OCI-LY3 (cell line): Measurements from ENCODE around the gene OVCA2.
A peak's percentile ranks its signal among the peaks of the same experiment; 100 is the strongest.

Experiments
- H2AFZ ChIP-seq: fragments of 200-600, 300-600 bp; shearing (Covaris generic); 2 replicates; pipeline ENCODE4 v1.6.0; 2014; ENCODE audit warnings: antibody characterized with exemption, low read depth, low read length
- H3K27ac ChIP-seq: fragments of 200-600, 300-600 bp; sonication (generic); 2 replicates; pipeline ENCODE4 v1.5.1; 2014; ENCODE audit warnings: mild to moderate bottlenecking, low read length, moderate library complexity, mixed read lengths
- H3K27me3 ChIP-seq: fragments of 200-600, 300-600 bp; sonication (generic); 2 replicates; pipeline ENCODE4 v1.6.1; 2014; ENCODE audit warnings: low read depth, low read length, mixed read lengths
- H3K36me3 ChIP-seq: fragments of 200-600, 300-600 bp; sonication (generic); replicated peaks from 2 replicates; pipeline ENCODE3; 2014; ENCODE audit warnings: low read depth, low read length, mixed read lengths
- H3K4me1 ChIP-seq: fragments of 300-600, 200-600 bp; sonication (generic); 2 replicates; pipeline ENCODE4 v1.6.1; 2014; ENCODE audit warnings: low read length, mixed read lengths
- H3K4me2 ChIP-seq: fragments of 200-600, 300-600 bp; sonication (generic); 2 replicates; pipeline ENCODE4 v1.6.1; 2014; ENCODE audit warnings: low read length, mixed read lengths
- H3K4me3 ChIP-seq: fragments of 300-600, 200-600 bp; sonication (generic); 2 replicates; pipeline ENCODE4 v1.5.1; 2014; ENCODE audit warnings: antibody characterized with exemption, mild to moderate bottlenecking, low read length, moderate library complexity
- H3K79me2 ChIP-seq: fragments of 300-600, 200-600 bp; shearing (Covaris generic); 2 replicates; pipeline ENCODE4 v1.6.1; 2014; ENCODE audit warnings: mild to moderate bottlenecking, low read length, mixed read lengths
- H3K9ac ChIP-seq: fragments of 300-600, 200-600 bp; shearing (Covaris generic); 2 replicates; pipeline ENCODE4 v1.6.0; 2014; ENCODE audit warnings: mild to moderate bottlenecking, low read length, moderate library complexity
- H3K9me3 ChIP-seq: fragments of 200-600, 300-600 bp; shearing (Covaris generic); 2 replicates; pipeline ENCODE4 v1.6.1; 2014; ENCODE audit warnings: low read length, mixed read lengths; ENCODE audit not compliant: insufficient read depth
- H4K20me1 ChIP-seq: fragments of 200-600, 300-600 bp; sonication (generic); 2 replicates; pipeline ENCODE4 v1.6.1; 2016; ENCODE audit warnings: low read length, mixed read lengths; ENCODE audit not compliant: insufficient read depth
- EZH2phosphoT487 ChIP-seq: fragments of 200-600 bp; shearing (Covaris generic); IDR thresholded peaks from 2 replicates; pipeline ENCODE4 v1.6.1; 2018; ENCODE audit warnings: antibody characterized with exemption, mixed run types, low read depth
- TF ChIP-seq, protein P1 (sequence below): fragments of 200-600, 300-600 bp; sonication (generic); IDR thresholded peaks from 2 replicates; pipeline ENCODE4 v1.5.1; 2014; ENCODE audit warnings: antibody characterized with exemption, low read length, low read depth

The OVCA2 gene

GRCh38 chr17:2028234-2028614, 13.6 kb upstream of the OVCA2 start:
- H3K36me3 ChIP-seq: no peaks in the 10 kb centered on the region
- H3K4me3 ChIP-seq: peak overlapping the region; percentile 74
- no peaks in the 10 kb centered on the region for H3K27me3 ChIP-seq
- no peak for TF ChIP-seq EZH2phosphoT487
- TF ChIP-seq, protein P1, sequence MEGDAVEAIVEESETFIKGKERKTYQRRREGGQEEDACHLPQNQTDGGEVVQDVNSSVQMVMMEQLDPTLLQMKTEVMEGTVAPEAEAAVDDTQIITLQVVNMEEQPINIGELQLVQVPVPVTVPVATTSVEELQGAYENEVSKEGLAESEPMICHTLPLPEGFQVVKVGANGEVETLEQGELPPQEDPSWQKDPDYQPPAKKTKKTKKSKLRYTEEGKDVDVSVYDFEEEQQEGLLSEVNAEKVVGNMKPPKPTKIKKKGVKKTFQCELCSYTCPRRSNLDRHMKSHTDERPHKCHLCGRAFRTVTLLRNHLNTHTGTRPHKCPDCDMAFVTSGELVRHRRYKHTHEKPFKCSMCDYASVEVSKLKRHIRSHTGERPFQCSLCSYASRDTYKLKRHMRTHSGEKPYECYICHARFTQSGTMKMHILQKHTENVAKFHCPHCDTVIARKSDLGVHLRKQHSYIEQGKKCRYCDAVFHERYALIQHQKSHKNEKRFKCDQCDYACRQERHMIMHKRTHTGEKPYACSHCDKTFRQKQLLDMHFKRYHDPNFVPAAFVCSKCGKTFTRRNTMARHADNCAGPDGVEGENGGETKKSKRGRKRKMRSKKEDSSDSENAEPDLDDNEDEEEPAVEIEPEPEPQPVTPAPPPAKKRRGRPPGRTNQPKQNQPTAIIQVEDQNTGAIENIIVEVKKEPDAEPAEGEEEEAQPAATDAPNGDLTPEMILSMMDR: no peak
- peaks cover 32% of the 10 kb centered on the region for H3K4me1 ChIP-seq
- H2AFZ ChIP-seq: no peak overlapping the region
- peak overlapping the region; percentile 84 for H3K4me2 ChIP-seq
- H4K20me1 ChIP-seq: no peaks in the 10 kb centered on the region
- H3K9ac ChIP-seq: peak overlapping the region; percentile 62; the same call in 1 of the 2 replicates
- H3K9me3 ChIP-seq: no peaks in the 10 kb centered on the region
- H3K79me2 ChIP-seq: peaks cover 22% of the 10 kb centered on the region
- peak overlapping the region; percentile 7; the same call in 1 of the 2 replicates for H3K27ac ChIP-seq

- H3K9ac ChIP-seq: peak overlapping the region; percentile 62; the same call in 1 of the 2 replicates
- H3K27ac ChIP-seq: peak overlapping the region; percentile 42; the same call in 1 of the 2 replicates
- H3K79me2 ChIP-seq: peaks cover 22% of the 10 kb centered on the region
- H4K20me1 ChIP-seq: no peaks in the 10 kb centered on the region
- H2AFZ ChIP-seq: no peak overlapping the region
- no peaks in the 10 kb centered on the region for H3K27me3 ChIP-seq
- H3K4me3 ChIP-seq: peak overlapping the region; percentile 74
- peaks cover 37% of the 10 kb centered on the region for H3K4me1 ChIP-seq
- H3K9me3 ChIP-seq: no peaks in the 10 kb centered on the region
- peak overlapping the region; percentile 84 for H3K4me2 ChIP-seq
- H3K36me3 ChIP-seq: no peaks in the 10 kb centered on the region
- TF ChIP-seq, protein P1: no peak
- TF ChIP-seq EZH2phosphoT487: no peak
Measured at GRCh38 chr17:2028737-2029136, 13.1 kb upstream of the OVCA2 start.

DNA sequence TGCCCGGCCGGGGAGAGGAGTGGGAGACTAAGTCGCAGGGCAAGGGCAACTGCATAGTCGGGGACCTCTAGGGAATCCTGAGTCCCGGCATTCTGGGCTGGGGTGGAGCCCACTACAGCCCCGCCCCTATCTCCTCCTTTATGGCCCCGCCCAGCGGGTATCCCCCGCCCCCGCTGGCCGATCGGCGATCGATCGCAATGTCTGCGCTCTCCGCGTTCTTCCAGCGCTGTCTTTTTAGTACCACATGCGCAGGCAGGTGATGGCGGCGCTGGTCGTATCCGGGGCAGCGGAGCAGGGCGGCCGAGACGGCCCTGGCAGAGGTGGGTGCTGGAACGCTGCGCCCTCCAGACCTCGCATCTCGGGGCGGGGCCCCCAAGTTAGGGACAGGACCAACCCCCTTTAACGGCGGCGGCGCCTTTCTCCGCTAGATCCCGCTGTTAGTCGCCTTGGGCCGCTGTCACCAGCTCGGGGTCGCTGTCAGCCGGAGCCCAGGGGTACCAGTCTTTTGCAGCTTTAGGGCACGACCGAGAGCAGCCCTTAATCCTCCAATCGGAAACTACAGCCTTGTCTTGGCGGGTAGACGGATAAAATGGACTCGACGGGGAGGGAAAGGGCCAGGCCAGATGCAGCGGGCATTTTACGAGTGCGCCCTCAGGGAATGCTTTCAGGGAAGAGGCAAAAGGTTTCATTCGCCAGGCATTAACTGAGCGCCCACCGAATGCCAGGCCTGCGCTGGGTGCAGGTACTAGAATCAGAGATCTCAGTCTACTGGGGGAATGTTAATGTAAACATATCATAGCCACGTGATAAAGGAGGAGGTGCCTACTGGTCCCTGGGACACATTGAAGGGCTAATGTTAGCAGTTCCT, 11.7 kb upstream of the OVCA2 start, which contains the start of gene DPH1:
TSS of gene DPH1 (plus strand) at position 243 of the 868 bp plus-strand sequence. CDS start at position 260, 17 bp downstream.
- Histone ChIP-seq H3K9me3 (no peaks in the 10 kb centered on the region), H3K4me3 (peak within 1 kb of the TSS; percentile 95), H3K36me3 (no peaks in the 10 kb centered on the region), H3K9ac (peak within 1 kb of the TSS; percentile 80), H4K20me1 (no peaks in the 10 kb centered on the region), H3K27me3 (no peaks in the 10 kb centered on the region), H2AFZ (no peak within 1 kb of the TSS; the same call in 1 of the 2 replicates), H3K27ac (peak within 1 kb of the TSS; percentile 50), H3K4me1 (peaks cover 42% of the 10 kb centered on the region), H3K4me2 (peak within 1 kb of the TSS; percentile 98), H3K79me2 (peaks cover 22% of the 10 kb centered on the region)
- TF ChIP-seq, protein P1: no peak
- TF ChIP-seq EZH2phosphoT487: no peak

DNA sequence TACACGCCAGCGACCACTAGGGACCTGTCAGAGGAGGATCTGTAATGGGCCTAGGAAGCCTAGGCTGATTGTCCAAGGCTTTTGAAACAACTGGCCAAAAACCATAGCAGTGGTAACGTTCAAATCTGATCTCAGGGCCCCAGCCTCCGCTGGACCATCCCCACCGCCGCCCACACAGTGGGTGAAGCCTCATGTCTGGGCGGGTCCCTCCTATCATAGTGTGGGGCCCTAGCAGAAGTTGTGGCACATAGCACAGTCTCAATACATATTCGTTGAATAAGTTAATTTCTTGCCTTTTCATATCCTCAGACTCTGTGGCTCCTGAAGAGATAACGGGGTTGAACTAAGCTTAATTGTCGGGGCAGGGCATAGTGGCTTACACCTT, 11.1 kb upstream of the OVCA2 start:
- H3K4me1 ChIP-seq: peaks cover 42% of the 10 kb centered on the region
- H3K4me2 ChIP-seq: peak overlapping the region; percentile 98
- peak overlapping the region; percentile 80 for H3K9ac ChIP-seq
- H3K9me3 ChIP-seq: no peaks in the 10 kb centered on the region
- H3K36me3 ChIP-seq: no peaks in the 10 kb centered on the region
- H3K27me3 ChIP-seq: no peaks in the 10 kb centered on the region
- no peaks in the 10 kb centered on the region for H4K20me1 ChIP-seq
- H2AFZ ChIP-seq: no peak overlapping the region
- peak overlapping the region; percentile 95 for H3K4me3 ChIP-seq
- no peak for TF ChIP-seq EZH2phosphoT487
- TF ChIP-seq, protein P1: peak; percentile 52
- peak overlapping the region; percentile 50 for H3K27ac ChIP-seq
- H3K79me2 ChIP-seq: peaks cover 22% of the 10 kb centered on the region
